ENCODE measurements around the gene SLC16A8. TPM values are rescaled to one million over a fixed set of nuclear protein-coding genes. Genes with fewer than 3 reads are reported as not detected.

Gene SLC16A8
- total RNA-seq, 2 donors from 2014 or later: not detected

DNA sequence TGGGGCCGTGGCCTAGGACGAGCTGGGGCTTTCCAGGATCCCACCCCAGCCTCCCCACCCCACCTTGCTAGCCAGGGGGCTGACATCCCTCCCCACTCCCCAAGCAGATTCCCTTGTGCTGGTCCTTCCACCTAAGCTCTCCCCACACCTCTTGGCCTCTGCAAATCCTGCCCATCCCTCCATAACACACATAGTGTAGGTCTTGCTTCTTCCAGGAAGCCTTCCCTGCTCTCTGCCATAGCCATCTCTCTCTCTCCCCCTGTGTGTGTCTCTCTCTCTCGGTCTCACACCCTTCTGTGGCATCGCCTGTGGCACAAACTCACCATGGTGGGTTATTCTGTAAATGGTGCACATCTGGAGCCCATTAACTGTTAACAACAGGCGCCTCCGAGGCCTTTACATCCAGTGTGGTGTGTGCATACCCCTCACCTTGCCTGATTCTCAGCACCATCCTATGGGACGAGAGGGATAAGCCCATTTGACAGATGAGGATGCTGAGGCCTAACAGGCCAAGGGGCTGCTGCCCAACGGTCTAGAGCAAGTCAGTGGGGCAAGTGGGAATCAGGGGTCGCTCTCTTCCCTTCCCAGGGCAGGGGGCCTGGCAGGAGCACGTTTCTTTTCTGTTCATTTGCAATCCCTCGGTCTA, 49.0 kb downstream of the SLC16A8 start:
- Mint-ChIP-seq H3K4me3 (no peak overlapping the region), H3K27me3 (no peaks in the 10 kb centered on the region)
- DNase-seq: no peak

DNA sequence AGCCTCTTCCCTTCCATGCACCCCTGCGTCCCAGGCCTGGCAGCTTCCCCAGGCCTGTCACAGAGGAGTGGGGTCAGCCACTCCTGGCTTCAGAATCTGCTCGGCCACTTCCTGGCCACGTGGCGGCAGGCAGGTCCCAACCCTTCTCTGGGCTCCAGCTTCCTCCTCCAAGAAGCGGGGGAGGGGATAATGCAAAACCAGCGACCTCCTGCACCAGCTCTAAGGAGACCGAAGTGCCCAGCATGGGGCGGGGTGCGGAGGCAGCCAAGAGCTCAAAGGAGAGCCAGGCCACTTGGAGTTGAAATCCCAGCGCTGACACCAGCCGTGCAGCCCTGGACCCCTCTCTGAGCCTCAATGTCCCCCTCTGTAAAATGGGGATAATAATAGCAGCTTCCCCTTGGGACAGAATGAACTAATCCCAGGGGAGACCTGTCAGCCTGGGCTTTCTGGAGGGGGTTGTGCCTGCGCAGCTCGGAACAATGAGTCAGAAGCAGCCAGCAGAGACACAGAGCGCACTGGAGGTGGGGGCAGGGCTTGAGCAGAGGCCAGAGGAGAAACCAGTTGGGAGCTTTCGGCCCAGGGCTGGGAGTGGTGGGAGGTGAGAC, 49.6 kb downstream of the SLC16A8 start:
- ATAC-seq (no peak), DNase-seq (no peak)
- no peaks in the 10 kb centered on the region for H3K9me3 ChIP-seq (ENCODE audit: control insufficient read depth, low read length, poor library complexity, severe bottlenecking)
- Mint-ChIP-seq H3K36me3 (ENCODE audit: low read depth) (peaks cover 5% of the 10 kb centered on the region), H3K4me3 (no peak overlapping the region), H3K4me1 (peaks cover 5% of the 10 kb centered on the region), H3K27me3 (no peaks in the 10 kb centered on the region), H3K27ac (no peak overlapping the region)

More for the DNA sequence above, 49.0 kb downstream of the SLC16A8 start:
- H3K27ac Mint-ChIP-seq: no peak overlapping the region
- peaks cover 3% of the 10 kb centered on the region for H3K4me1 Mint-ChIP-seq
- ATAC-seq: no peak
- no peaks in the 10 kb centered on the region for H3K9me3 ChIP-seq (ENCODE audit: control insufficient read depth, low read length, poor library complexity, severe bottlenecking)
- peaks cover 3% of the 10 kb centered on the region for H3K36me3 Mint-ChIP-seq (ENCODE audit: low read depth)

DNA sequence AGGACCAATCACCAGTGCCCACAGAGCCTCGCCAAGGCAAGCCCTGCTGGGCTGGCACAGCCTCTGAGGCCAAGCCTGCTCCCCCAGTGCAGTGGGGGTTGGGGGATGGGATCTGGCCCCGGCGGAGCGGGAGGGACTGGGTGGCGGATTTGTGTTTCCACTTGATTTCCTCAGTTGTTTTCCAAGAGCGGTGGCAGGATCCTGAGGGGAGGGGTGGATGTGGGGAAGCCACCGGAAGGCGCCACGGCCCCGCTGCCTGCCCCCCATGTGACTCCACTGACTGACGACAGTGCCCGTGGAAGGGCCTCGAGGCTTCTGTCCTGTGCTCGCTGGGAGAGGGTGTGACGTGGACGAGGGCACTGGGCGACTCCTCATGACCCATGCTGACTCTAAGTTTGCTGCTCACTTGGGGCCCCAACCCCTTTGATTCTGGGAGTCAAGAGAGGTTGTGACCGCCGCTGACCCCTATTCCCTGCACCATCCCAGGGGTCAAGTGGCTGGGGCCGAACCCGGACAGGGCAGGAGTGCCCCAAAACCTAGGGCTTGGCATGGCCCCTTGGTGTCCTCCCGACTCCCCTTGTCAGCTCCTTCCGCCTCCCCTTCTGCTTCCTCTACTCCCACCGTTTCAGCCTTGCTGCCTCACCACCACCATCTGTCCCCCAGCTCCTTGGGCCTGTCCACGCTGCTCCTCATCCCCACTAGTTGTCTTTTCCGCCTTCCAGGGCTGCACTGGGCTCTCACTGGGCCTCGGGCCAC, 50.3 kb downstream of the SLC16A8 start:
- peaks cover 5% of the 10 kb centered on the region for H3K4me1 Mint-ChIP-seq
- peaks cover 5% of the 10 kb centered on the region for H3K36me3 Mint-ChIP-seq (ENCODE audit: low read depth)
- ATAC-seq: no peak
- no peak for DNase-seq
- H3K9me3 ChIP-seq (ENCODE audit: control insufficient read depth, low read length, poor library complexity, severe bottlenecking): no peaks in the 10 kb centered on the region
- no peak overlapping the region for H3K4me3 Mint-ChIP-seq
- no peaks in the 10 kb centered on the region for H3K27me3 Mint-ChIP-seq
- H3K27ac Mint-ChIP-seq: no peak overlapping the region

DNA sequence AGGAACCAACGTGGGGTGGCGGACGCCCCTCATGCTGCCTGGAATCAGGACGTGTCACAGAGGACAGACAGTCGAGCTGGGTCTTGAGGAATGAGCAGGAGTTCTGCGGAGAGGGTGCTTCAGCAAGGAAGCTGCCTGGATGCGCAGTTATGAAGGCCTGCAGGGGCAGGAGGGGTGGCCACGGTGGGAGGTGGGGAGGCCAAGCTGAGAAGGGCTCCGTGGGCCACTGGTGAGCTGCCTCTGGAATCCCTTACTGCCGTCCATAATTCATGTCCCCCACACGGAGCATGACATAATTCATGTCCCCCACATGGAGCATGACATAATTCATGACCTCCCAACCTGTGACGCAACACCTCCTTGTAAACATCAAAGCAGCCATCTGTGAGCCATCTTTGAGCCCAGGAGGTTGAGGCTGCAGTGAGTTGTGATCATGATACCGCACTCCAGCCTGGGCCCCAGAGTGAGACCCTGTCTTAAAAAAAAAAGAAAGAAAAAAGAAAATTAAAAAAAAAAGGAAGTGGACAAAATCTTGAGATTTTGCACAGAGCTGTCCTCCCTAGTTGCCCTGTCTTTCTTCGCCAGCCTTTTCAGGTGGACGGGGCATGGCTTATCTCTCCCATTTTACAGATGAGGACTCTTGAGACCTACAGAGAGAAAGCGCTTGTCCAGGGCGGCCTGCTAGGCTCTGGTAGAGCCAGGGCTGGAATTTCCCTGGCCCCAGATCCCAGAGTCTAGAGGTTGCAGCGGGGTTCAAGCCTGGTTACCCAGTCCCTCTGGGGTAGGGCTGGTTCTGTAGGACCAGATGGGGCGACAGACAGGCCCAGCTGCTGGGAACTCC, 51.1 kb downstream of the SLC16A8 start:
- no peak for ATAC-seq
- peaks cover 5% of the 10 kb centered on the region for H3K4me1 Mint-ChIP-seq
- no peak for DNase-seq
- peaks cover 5% of the 10 kb centered on the region for H3K36me3 Mint-ChIP-seq (ENCODE audit: low read depth)
- H3K4me3 Mint-ChIP-seq: no peak overlapping the region
- H3K27me3 Mint-ChIP-seq: no peaks in the 10 kb centered on the region
- H3K27ac Mint-ChIP-seq: no peak overlapping the region
- no peaks in the 10 kb centered on the region for H3K9me3 ChIP-seq (ENCODE audit: control insufficient read depth, low read length, poor library complexity, severe bottlenecking)

DNA sequence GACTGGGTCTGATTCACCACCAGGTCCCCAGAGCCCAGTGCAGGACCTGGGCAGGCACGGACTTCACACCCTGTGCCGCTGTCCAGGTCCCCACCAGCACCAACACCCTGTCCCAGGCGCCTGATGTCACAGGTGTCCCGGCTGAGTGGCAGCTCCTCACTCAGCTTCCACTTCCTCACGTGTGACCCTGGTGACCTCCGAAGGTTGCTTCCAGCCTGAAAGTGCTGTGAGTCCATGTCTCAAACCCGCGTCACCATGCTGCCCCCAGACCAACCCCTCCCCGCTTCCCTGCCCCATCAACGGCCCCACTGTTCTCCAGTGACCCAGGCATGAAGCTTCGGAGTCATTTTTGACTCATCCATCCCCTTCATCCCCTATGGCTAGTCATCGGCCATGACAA, 52.5 kb downstream of the SLC16A8 start:
- Mint-ChIP-seq H3K36me3 (ENCODE audit: low read depth) (peaks cover 2% of the 10 kb centered on the region), H3K27ac (no peak overlapping the region), H3K4me3 (no peak overlapping the region), H3K27me3 (no peaks in the 10 kb centered on the region), H3K4me1 (peaks cover 3% of the 10 kb centered on the region)
- ATAC-seq (no peak), DNase-seq (no peak)
- H3K9me3 ChIP-seq (ENCODE audit: control insufficient read depth, low read length, poor library complexity, severe bottlenecking): no peaks in the 10 kb centered on the region

DNA sequence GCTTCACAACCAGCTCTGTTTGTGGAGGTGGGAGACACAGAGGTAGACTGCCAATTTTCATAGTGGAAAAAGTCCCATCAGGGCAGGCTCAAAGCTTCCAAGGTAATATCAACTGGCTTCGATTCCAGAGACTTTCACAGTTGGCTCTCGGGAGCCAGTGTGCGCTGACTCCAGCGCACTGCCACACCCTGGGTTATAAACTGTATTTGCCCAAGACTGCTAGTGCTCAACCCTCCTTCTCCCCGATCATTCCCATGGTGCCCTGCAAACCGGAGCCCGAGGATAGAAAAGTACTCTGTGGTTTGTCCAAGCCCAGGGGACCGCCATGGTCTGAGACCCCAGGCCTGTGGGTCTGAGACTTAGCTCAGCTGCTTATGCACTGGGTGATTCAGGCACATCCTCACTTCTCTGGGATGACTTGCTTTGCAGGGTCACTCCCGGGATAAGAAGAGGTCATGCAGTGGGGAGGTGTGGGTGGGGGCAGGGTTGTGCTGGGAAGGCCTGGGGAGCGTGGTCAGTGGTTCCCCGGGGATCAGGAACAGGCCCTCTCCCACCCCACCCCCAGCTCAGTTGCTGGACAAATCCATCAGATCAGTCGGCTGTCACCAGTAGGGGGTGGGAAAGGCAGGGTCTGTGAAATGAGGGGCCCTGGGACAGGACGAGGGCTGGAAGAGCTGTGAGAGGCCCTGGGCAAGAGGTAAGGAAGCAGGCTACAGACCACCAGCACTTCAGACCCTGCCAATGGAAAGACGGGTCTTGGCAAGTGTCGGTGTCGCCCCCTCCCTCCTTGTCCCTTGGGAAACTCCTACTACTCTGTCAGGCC, 53.5 kb downstream of the SLC16A8 start:
- Mint-ChIP-seq H3K27me3 (peaks cover 2% of the 10 kb centered on the region), H3K27ac (no peak overlapping the region), H3K36me3 (ENCODE audit: low read depth) (peaks cover 2% of the 10 kb centered on the region), H3K4me1 (peaks cover 3% of the 10 kb centered on the region), H3K4me3 (no peak overlapping the region)
- ATAC-seq (no peak), DNase-seq (no peak)
- no peaks in the 10 kb centered on the region for H3K9me3 ChIP-seq (ENCODE audit: control insufficient read depth, low read length, poor library complexity, severe bottlenecking)

DNA sequence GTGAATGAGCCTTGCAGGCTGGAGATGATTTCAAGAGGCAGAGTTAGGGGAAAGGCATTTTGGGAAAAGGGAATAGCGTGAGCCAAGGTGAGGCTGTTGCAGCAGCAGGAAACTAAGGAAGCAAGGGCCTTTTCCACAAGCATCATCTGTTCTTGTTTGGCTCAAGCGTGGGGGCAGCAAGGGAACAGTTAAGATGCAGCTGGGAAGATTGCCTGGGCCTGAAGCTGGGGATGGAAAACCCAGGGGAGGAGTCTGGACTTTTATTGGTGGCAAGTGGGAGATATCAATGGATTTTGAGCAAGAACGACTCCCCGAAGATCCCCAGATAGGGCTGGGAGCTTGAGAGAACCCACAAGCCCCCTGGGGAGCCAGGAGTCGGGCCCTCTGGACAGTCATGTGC, 54.1 kb downstream of the SLC16A8 start:
- no peak for ATAC-seq
- no peak overlapping the region for H3K4me3 Mint-ChIP-seq

DNA sequence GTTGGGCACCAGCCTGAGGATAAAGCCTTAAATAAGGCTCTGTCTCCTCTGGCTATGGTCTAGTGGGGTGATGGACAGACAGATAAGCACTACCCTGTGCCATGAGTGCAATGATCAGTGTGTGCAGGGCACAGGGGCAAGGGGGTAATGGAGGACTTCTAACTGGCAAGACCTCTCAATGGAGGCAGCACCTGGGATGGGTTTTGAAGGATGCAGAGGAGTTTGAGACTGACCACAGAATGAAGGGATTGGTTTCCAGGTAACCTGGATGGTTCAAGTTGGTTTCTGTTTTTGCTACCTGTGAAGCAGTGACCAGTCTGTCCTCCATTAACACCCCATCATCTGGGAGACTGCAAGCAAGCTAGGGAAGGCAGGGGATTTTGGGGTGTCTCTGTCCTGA, 54.6 kb downstream of the SLC16A8 start:
- peaks cover 5% of the 10 kb centered on the region for H3K4me1 Mint-ChIP-seq
- H3K9me3 ChIP-seq (ENCODE audit: control insufficient read depth, low read length, poor library complexity, severe bottlenecking): no peaks in the 10 kb centered on the region
- DNase-seq: no peak
- no peak for ATAC-seq
- no peak overlapping the region for H3K27ac Mint-ChIP-seq
- no peak overlapping the region for H3K4me3 Mint-ChIP-seq
- H3K27me3 Mint-ChIP-seq: peaks cover 7% of the 10 kb centered on the region
- H3K36me3 Mint-ChIP-seq (ENCODE audit: low read depth): peaks cover 7% of the 10 kb centered on the region

More for the DNA sequence above, 54.1 kb downstream of the SLC16A8 start:
- H3K9me3 ChIP-seq (ENCODE audit: control insufficient read depth, low read length, poor library complexity, severe bottlenecking): no peaks in the 10 kb centered on the region
- peaks cover 5% of the 10 kb centered on the region for H3K4me1 Mint-ChIP-seq
- H3K36me3 Mint-ChIP-seq (ENCODE audit: low read depth): peaks cover 7% of the 10 kb centered on the region
- H3K27me3 Mint-ChIP-seq: peaks cover 7% of the 10 kb centered on the region
- DNase-seq: no peak
- no peak overlapping the region for H3K27ac Mint-ChIP-seq

DNA sequence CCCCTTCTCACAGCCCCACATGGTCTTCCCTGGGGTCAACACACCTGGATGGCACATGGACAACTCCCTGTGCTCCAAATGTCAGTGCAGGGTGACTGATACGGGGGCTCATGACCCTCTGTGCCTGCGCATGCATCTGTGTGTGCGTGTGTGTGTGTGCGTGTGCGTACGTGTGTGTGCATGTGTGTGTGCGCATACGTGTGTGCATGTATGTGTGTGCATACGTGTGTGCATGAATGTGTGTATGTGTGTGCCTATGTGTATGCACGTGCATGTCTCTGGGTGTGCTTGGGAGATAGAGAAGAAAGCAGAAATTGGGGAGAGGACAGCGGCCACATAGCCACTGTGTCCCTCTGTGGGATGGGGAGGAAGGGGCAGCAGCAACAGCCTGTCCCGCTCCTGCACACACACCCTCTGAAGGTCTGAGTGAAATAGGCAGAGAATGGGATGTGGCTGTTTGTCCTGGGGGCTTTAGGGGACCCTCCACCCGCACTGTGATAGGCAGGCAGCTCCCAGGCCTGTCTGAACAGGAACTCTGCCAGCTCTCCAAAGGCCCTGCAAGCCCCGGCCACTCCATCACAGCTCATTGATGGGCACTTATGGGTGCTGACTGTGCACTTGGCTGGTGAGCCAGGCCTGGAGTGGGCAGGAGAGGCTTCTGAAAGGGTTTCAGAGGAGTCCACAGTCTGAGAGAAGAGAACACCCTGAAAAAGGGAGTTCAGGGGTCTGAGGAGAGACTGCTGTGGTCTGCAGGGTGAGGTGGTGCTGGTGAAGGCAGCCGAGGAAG, 55.4 kb downstream of the SLC16A8 start:
- H3K9me3 ChIP-seq (ENCODE audit: control insufficient read depth, low read length, poor library complexity, severe bottlenecking): no peaks in the 10 kb centered on the region
- peaks cover 7% of the 10 kb centered on the region for H3K27me3 Mint-ChIP-seq
- ATAC-seq (no peak), DNase-seq (no peak)
- no peak overlapping the region for H3K27ac Mint-ChIP-seq
- no peak overlapping the region for H3K4me3 Mint-ChIP-seq
- peaks cover 7% of the 10 kb centered on the region for H3K36me3 Mint-ChIP-seq (ENCODE audit: low read depth)
- H3K4me1 Mint-ChIP-seq: peaks cover 5% of the 10 kb centered on the region
